Raji (cell line): ENCODE results near the gene CHCHD3.

ENCODE experiments used
- POLR2A ChIP-seq: IDR thresholded peaks from 2 replicates; pipeline ENCODE4 v1.6.1; 2011; ENCODE audit warnings: low read depth, low read length, control low read depth; ENCODE audit not compliant: insufficient read depth

The CHCHD3 gene

DNA sequence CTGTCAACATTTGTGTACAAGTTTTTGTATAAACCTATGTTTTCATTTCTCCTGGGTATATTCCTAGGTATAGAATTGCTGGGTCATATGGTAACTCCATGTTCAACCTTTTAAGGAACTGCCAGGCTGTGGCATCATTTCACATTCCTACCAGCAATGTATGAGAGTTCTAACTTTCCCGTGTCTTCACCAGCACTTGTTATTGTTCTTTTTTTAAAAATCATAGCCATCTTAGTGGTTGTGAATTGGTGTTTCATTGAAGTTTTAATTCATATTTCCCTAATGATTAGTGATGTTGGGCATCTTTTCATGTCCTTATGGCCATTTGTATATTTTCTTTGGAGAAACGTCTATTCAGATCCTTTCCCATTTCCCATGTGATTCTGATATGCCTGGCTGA is 312.6 kb downstream of the CHCHD3 start:
- no peak for TF ChIP-seq POLR2A

DNA sequence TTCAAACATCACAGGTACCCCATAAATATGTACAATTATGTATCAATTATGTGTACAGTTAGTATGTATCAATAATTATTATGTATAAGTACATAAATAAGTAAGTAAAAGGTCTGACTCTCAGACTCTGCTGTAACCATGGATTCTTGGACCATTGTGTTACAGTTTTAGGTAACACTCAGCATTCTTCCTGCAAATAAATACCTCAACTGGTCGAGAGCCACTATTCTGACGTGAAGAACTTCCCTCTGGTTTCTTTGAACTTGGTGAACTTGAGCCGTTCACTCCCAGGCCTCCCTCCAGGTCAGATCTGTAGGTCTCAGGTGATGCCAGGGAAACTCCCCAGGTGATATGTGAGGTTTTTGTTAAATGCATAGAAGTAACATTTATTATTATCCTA is 313.8 kb downstream of the CHCHD3 start:
- no peak for TF ChIP-seq POLR2A

DNA sequence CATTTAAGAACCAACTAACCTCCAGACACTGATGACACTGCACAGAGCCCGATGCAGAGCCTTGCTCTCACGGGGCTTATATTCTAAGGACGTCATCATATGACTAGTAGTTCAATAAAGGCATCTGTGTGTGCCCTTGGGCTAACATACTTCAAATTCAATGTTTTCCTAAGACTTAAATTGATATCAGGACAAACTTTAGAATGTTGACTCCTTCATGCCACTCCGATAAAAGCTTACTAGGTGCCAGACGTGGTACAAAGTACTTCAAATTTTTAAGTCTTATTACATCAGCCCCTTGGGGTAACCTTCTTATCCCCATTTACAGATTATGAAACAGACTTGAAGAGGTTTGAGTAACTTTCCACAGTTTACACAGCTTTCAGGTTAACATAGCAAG is 314.5 kb downstream of the CHCHD3 start:
- no peak for TF ChIP-seq POLR2A

DNA sequence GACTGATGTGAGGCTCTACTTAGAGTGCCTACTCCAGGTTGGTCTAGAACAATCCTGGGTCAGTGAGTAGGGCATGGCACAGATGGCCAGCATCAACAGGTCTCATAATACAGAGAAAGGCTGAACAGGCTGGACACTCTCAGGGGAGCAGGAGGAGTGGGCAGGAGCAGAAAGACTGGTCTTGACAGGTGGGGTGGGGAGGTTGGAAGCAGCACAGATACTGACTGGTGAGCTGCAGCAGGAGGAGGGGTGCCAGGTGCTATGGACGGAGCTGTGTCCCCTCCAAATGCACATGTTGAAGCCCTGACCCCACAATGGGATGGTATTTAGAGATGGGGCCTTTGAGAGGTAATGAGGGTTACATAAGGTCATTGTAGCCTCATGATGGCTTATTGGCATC is 315.2 kb downstream of the CHCHD3 start:
- TF ChIP-seq POLR2A: no peak

DNA sequence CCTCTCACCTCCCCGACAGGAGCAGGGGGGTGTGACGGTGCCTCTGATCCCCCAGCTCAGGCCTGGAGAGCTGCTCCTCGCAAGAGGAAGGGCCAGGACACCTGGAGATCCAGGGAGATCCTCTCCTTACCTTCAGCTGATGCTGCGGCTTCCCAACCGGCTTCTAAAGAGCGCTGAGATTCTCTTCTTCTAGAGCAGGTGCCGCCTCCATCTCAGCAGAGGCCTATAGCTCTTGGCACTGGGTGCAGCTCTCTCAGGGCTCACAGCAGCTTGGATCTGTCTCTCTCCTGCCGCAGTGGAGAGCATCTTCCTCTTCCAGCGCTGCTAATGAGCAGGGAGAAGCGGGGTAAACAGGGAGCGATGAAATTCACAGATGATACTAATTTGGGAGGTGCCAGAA is 316.0 kb downstream of the CHCHD3 start:
- TF ChIP-seq POLR2A: no peak

DNA sequence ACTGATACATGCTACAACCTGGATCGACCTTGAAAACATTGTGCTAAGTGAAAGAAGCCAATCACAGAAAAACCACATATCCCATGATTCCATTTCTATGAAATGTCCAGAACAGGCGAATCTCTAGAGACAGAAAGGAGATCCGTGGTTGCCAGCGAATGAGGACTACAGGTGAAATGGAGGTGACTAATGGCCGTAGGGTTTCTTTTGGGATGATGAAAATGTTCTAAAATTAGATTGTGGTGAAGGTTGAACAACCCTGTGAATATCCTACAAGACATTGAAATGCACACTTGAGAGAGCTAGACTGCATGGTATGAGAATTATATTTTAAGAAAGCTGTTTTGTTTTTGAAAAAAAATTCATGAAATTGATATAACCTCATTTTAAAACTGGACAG is 317.1 kb downstream of the CHCHD3 start:
- TF ChIP-seq POLR2A: no peak

DNA sequence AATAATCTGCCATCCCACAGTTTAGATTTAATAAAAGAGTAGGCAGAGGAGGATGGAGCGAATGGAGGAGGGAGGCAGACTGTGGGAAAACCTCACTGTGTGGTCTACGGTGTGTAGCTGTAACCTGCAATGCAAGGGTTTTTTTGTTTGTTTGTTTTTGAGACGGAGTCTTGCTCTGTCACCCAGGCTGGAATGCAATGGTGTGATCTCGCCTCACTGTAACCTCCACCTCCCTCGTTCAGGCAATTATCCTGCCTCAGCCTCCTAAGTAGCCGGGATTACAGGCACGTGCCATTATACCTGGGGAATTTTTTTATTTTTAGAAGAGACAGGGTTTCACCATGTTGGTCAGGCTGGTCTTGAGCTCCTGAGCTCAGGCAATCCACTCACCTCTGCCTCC is 321.0 kb downstream of the CHCHD3 start:
- no peak for TF ChIP-seq POLR2A

DNA sequence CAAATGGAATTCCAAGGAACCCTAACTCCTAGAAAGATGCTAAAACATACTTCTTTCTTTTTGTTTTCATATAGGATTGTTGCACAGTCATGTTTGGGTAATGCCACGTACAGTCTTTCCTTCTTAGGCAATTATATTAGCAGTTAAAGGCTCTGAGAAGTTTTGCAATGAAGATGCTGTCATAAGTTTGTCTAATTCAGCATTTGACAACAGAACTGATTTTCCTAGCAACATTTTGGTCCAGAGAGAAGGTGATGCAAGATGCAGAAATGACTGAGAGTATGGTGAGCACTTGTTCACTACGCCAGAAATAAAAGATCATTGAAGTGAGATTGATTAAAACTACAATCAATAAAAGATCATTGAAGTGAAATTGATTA is 321.7 kb downstream of the CHCHD3 start:
- no peak for TF ChIP-seq POLR2A

DNA sequence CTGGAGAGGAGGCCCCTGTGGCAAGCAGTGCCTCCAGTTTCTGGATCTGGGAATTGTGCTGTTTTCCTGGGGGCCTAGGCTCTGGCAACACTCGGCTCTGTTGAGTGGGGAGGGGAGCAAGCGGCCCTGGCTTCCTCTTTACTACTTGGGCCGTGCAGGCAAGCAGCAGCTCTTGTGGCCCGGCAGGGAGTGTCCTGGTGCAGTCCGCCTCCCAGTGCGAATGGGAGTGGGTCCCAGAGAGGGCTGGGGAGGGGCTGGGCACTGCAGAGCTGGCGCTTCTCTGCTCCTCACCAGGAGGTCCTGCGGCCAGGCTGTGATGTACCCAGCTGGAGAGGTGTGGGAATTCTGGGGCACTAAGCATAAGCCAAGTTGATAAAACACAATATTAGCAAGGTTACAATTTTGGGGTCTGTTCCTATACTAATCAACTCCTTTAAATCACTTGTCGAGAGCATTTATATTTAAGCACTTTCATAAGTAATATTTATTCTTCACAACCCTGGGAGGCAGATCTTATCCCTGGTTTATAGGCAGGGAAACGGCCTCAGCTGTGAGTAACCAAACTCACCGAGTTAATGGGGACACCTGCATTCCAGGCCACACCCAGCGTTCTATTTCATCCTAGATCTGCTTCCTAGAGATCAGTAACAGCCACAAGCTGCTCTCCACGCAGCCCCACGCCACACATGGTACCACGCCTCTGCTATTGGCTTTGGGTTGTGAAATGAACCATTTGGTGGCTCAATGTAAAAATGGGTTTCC is 322.2 kb downstream of the CHCHD3 start:
- no peak for TF ChIP-seq POLR2A

DNA sequence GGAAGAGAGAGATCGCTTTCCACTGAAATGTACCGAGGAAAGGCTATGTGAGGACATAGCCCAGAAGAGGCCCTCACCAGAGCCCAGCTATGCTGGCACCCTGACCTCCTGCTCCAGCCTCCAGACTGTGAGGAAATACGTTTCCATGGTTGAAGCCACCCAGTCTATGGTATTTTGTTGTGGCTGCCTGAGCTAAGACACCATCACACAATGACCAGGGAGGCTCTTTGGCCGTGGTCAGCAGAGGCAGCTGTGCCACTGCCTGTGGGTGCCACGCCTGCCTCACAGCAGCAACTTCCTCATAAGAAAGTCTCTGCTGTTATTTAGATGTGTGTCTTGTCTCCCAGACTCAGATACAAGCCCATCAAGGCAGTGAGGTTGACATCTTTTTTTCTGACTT is 322.9 kb downstream of the CHCHD3 start:
- no peak for TF ChIP-seq POLR2A

DNA sequence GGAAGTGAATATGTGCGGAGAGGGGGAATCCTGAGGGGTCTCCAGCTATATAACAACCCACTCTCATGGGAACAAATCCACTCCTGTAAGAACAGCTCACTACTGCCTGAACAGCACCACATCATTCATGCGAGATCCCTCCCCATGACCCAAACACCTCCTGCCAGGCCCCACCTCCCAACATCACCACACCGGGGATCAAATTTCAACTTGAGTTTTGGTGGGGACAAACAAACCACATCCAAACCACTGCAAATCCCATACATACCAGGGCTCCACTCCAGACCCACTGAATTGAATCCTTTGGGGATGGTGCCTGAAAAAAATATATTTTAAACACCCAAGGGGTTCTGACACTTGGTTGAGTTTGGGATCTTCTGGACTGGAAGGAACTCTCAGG is 324.1 kb downstream of the CHCHD3 start:
- no peak for TF ChIP-seq POLR2A

DNA sequence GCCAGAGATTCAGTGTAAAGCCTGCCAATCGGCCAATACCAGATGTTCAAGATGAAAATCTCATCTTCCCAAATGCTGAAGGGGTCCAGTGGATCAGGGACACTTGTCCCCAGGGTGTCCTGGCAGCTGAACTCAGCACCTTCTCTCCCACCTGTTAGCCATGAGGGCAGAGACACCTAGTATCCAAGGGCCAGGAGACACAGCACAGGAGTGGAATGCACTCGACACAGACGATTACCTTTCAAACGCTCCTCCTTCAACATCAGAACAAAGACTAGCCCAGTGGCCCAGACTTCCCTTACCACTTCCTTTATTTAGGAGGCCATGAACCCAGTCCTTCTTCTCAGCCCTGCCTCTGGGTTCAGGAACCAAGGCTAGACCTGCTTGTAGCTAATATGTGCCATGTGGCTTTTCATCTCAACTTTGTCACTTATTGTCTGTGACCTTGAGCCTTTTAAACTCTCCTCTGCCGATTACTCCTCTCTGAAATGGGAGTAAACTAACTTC is 325.4 kb downstream of the CHCHD3 start:
- no peak for TF ChIP-seq POLR2A

DNA sequence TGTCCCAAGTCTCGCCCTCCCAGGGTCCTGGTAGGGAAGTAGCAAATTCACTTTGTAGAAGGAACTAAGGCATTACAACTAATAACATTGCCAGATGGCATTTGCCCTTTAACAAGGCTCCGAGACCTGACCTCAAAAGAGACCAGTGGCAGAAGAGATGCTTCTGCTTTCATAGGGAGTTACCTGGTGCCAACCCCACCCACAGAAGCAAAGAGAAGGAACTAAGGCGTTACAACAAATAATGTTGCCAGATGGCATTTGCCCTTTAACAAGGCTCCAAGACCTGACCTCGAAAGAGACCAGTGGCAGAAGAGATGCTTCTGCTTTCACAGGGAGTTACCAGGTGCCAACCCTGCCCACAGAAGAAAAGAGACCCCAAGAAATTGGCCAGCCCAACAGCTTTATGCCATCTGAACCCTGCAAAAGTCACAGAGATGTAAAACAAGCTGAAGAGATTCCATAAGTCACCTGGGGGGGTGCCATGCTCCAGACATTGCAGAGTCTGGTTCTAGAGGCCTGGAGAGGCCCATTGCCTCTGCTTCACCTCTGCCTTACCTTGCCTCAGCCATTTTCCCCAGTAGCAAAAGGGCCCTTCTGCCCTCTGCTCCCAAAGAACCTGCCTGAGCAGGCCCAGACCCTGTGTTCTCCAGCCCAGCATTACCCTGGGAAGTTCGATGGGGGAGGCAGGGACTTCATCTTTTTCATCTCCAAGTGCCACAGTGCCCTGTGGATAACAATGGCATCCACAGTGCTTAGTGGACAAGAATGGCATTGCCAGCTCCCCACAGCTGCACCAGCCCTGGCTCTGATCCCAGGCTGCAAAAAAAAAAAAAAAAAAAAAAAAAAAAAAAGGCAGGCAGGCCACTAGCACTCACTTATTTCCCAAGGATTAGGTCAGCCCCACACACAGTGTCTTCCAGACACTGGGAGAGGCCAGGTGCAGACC is 326.1 kb downstream of the CHCHD3 start:
- no peak for TF ChIP-seq POLR2A

DNA sequence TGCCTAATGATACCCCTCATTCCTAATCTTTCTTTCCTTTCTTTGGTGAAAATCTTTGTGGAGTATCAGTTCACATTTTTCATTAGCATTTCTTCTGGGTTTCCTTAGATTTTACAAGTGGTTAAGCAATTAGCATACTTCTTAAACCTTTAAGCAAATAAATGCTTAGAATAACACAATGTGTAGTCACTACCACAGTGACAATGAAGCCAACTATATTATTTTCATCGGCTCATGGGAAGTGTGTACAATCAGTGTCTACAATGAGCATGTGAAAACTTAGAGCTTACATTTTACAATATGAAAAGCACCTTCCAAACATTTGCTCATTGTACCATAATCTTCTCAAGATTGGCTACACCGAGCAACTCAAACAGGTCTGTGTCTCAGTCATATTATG is 329.5 kb downstream of the CHCHD3 start:
- no peak for TF ChIP-seq POLR2A

DNA sequence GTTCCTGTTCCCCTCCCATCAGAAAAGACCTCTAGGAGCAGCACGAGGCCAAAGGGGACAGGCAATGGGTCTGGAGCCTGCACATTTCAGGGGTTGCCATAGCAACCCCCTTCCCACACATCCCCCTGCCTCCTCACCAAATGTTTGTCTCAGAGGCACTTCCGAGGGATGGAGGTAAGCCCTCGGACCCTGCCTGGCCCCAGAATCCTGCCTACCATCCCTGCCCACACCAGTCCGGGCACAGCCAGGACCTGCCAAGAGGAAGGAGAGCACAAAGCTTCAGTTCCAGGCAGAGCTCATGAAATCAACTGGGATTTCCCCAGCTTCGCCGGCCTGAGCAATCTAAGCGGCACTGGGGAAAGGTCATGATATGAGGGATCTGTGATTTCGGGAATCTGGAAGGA is 330.6 kb downstream of the CHCHD3 start:
- TF ChIP-seq POLR2A: no peak

DNA sequence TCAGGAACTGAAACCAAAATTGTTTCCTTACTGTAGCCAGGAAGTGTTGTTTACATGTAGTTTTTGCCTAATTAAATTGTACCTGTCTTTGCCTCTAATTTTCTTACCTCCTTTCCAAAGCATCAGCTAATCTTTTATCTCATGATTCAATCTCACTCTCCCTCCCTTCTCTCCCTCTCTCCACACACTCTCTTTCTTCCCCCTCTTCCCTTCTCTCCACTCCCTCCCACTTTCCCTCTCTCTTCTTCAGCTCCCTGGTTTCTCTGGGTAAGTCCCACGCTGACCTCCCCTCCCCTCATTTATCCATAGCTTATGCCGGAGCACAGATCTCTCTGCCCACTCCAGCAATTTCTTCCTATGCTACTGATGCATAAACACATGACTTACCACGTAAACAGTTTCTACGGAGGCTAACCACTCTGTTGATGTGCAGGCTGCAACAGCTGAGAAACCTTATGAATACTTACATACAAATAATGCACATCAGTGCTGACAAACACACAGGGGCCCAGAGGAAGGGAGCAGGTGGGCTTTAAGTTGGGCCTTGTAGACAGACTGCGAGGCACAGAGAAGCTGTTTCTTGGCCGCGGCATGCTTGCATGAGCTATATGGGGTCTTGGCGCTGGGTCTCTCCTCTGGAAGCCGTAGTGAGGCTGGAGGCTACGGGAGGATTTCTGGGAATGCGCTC is 331.2 kb downstream of the CHCHD3 start:
- TF ChIP-seq POLR2A: no peak

DNA sequence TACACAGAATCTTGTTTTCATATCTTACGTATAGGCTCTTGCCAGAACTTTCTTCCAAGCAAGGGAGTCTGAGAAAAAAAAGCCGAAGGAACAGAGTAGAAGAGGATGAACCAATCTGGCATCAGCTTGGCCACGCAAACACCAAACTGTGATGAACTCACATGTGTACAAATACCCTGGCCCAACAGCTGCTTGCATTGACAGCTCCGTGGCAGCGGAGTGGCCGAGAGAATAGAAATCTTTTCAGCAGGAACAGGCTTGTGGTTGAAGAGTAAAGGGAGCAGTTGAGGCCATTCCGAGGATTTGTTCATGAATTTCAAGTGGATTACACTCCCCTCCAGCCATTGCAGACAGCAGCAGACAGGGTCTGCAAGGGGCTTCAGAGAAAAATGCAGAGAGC is 331.8 kb downstream of the CHCHD3 start:
- TF ChIP-seq POLR2A: no peak
